GM20000 (cell line): ENCODE data around the gene MAJIN.
A peak's percentile ranks its signal among the peaks of the same experiment; 100 is the strongest.

Experiments
- DNase-seq: peaks from one replicate; pipeline ENCODE4 v3.0.0; 2012; ENCODE audit warnings: low spot score
- CTCF ChIP-seq: IDR thresholded peaks from 2 replicates; pipeline ENCODE4 v1.5.1; 2012; ENCODE audit warnings: mild to moderate bottlenecking, control low read depth; ENCODE audit errors: extremely low read depth, missing control alignments

Gene MAJIN

GRCh38 chr11:64917663-64917995, 54.3 kb downstream of the MAJIN start:
- TF ChIP-seq CTCF, result no peak
- no peak for DNase-seq

- TF ChIP-seq CTCF, result no peak
- peak; percentile 99 for DNase-seq
These were observed 54.9 kb downstream of the MAJIN start, which contains the start of gene ATG2A for GRCh38 chr11:64916775-64917662. Gene ATG2A (minus strand): TSS chr11:64917209. CDS start chr11:64917135, 74 bp downstream.

GRCh38 chr11:64916040-64916774, 55.7 kb downstream of the MAJIN start:
- DNase-seq, result peak; percentile 68
- TF ChIP-seq CTCF, result no peak

DNA sequence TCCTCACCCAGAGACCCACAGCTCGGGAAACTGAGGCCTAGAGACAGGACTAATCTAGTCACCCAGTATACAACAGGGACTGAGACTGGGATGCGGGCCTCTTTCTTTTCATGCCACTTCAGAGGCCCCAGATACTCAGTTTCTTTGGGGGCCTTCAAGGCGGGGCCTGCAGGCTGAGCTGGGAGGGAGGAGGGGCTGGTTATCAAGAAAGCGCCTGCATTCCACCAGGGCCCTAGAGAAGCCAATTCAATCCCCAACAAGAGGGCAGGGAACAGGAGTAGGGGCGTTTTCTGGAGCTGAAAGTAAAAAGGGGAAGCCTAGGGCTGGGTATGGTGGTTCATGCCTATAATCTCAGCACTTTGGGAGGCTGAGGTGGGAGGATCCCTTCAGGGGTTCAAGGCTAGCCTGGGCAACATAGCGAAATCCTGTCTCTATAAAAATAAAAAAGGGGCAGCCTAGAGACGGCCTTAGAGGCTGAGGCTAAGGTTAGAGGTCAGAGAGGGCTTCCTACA, 56.5 kb downstream of the MAJIN start:
- no peak for DNase-seq
- TF ChIP-seq CTCF, result no peak

DNA sequence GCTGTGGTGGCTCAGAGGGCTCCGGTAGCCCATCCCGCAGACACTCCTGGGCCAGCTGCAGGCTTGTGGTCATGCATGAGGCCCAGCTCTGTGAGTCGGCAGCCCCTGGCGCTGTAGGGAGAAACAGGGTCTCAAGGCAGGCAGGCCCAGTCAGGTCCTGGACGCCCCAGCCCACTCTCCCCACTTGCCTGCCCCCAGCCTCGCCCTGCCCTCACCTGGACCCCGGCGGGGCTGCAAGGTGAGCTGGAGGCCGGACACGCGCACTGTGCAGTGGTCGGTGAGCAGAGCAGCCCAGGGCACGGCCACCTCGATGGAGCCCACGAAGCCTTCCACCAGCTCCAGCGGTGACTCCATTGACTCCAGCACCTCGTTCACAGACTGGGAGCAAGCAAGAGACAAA, 57.8 kb downstream of the MAJIN start:
- no peak for TF ChIP-seq CTCF
- DNase-seq, result no peak

- no peak for TF ChIP-seq CTCF
- DNase-seq, result no peak
These were observed 58.7 kb downstream of the MAJIN start for GRCh38 chr11:64913171-64913727.

DNA sequence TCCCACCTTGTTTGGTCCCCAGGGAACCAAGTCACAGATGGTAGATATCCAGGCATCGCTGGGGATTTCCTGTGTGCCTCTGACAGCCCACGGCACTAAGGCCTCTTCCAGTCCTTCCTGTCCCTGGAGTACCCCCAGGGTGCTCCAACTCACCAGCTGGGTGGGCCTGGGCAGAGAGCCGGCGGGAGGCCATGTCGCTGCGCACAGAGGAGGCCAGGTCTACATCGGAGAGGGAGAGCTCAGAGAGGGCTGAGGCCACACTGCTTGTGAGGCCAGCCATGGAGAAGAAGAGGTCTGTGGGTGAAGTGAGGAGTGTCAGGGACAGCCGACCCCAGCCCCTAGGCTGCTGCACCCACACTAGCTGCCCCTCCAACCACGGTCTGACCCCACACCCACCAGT, 60.2 kb downstream of the MAJIN start:
- TF ChIP-seq CTCF, result no peak
- DNase-seq, result no peak
